ENCODE data around the gene WDR5. TPM values are rescaled to one million over a fixed set of nuclear protein-coding genes. Genes with fewer than 3 reads are reported as not detected.

Gene WDR5
- total RNA-seq, 1 donor from 2014 or later: 29.3 TPM

- TF ChIP-seq CTCF (IDR thresholded peaks at IDR 0.05): no peak
- no peak overlapping the region for H3K4me3 Mint-ChIP-seq (ENCODE audit: unreplicated experiment)
- no peak overlapping the region for H3K27ac Mint-ChIP-seq (ENCODE audit: unreplicated experiment)
- no peaks in the 10 kb centered on the region for H3K36me3 Mint-ChIP-seq (ENCODE audit: unreplicated experiment)
- DNase-seq (ENCODE audit: extremely low spot score, unreplicated experiment): no peak
- H3K4me1 Mint-ChIP-seq (ENCODE audit: unreplicated experiment): peaks cover 4% of the 10 kb centered on the region
- H3K9me3 Mint-ChIP-seq (ENCODE audit: unreplicated experiment): no peaks in the 10 kb centered on the region
- peaks cover 4% of the 10 kb centered on the region for H3K27me3 Mint-ChIP-seq (ENCODE audit: unreplicated experiment)
Observed at GRCh38 chr9:134189145-134189469, 53.2 kb downstream of the WDR5 start.

DNA sequence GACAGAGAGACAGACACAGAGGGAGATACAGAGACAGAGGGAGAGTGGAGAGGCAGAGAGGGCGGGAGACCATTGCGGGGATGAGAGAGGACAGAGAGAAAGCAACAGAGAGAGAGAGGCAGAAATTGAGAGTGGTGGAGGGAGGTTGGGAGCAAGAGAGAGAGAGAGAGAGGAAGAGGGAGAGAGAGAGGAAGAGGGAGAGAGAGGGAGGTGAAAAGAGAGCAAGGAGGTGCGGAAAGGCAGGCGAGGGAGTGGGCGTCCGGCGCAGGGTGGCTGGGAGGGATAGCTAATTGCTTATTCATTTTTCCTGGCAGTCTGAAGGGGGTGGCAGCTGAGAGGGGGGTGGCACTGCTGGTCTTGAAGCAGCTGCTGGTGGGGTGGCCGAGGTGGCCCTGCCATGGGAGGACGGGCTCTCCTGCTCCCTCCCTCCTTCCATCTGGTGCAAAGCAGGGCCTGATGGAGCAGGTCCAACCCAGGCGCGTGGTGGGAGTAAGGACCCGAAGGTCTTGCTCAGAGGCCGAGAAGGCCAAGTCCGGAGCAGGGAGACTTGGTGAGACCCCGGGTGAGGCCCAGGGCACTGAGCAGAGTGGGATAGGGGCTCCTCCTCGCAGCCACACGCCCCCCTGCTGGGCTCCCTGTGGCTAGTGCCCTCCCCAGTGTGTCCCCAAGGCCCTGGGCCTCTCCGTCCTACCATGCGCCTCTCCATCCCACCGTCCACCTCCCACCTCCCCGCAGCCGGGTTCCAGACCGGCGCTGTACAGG, 53.8 kb downstream of the WDR5 start:
- H3K4me3 Mint-ChIP-seq (ENCODE audit: unreplicated experiment): no peak overlapping the region
- peaks cover 4% of the 10 kb centered on the region for H3K4me1 Mint-ChIP-seq (ENCODE audit: unreplicated experiment)
- TF ChIP-seq CTCF (IDR thresholded peaks at IDR 0.05): no peak
- peaks cover 4% of the 10 kb centered on the region for H3K27me3 Mint-ChIP-seq (ENCODE audit: unreplicated experiment)
- H3K9me3 Mint-ChIP-seq (ENCODE audit: unreplicated experiment): no peaks in the 10 kb centered on the region
- H3K36me3 Mint-ChIP-seq (ENCODE audit: unreplicated experiment): no peaks in the 10 kb centered on the region
- no peak for DNase-seq (ENCODE audit: extremely low spot score, unreplicated experiment)
- no peak overlapping the region for H3K27ac Mint-ChIP-seq (ENCODE audit: unreplicated experiment)

GRCh38 chr9:134190232-134191121, 54.6 kb downstream of the WDR5 start:
- TF ChIP-seq CTCF (IDR thresholded peaks at IDR 0.05): no peak
- H3K27me3 Mint-ChIP-seq (ENCODE audit: unreplicated experiment): peaks cover 4% of the 10 kb centered on the region
- peaks cover 3% of the 10 kb centered on the region for H3K4me1 Mint-ChIP-seq (ENCODE audit: unreplicated experiment)
- no peak overlapping the region for H3K27ac Mint-ChIP-seq (ENCODE audit: unreplicated experiment)
- DNase-seq (ENCODE audit: extremely low spot score, unreplicated experiment): no peak
- no peak overlapping the region for H3K4me3 Mint-ChIP-seq (ENCODE audit: unreplicated experiment)
- H3K9me3 Mint-ChIP-seq (ENCODE audit: unreplicated experiment): no peaks in the 10 kb centered on the region
- no peaks in the 10 kb centered on the region for H3K36me3 Mint-ChIP-seq (ENCODE audit: unreplicated experiment)

- Mint-ChIP-seq H3K4me1 (ENCODE audit: unreplicated experiment) (no peaks in the 10 kb centered on the region), H3K36me3 (ENCODE audit: unreplicated experiment) (no peaks in the 10 kb centered on the region), H3K27me3 (ENCODE audit: unreplicated experiment) (peaks cover 4% of the 10 kb centered on the region), H3K27ac (ENCODE audit: unreplicated experiment) (no peak overlapping the region), H3K9me3 (ENCODE audit: unreplicated experiment) (no peaks in the 10 kb centered on the region), H3K4me3 (ENCODE audit: unreplicated experiment) (no peak overlapping the region)
- DNase-seq (ENCODE audit: extremely low spot score, unreplicated experiment): no peak
- no peak for TF ChIP-seq CTCF (IDR thresholded peaks at IDR 0.05)
Observed at GRCh38 chr9:134191455-134192209, 55.8 kb downstream of the WDR5 start.

Measured in osteocyte (in vitro differentiated cells).